ENCODE measurements around the gene LAMC3. TPM values are rescaled to one million over a fixed set of nuclear protein-coding genes. Genes with fewer than 3 reads are reported as not detected.
"Not testable (repeated sequence)": the region's sequence is repeated elsewhere in the genome, so short reads cannot be mapped to it uniquely, and the experiment has no call there.

The LAMC3 gene
- total RNA-seq, 1 donor from 2014 or later = 0.05 TPM

- no peaks in the 10 kb centered on the region for H3K9me3 Mint-ChIP-seq
- peak within 1 kb of the TSS; percentile 13 for H3K27ac Mint-ChIP-seq
- intact Hi-C loops (cut with micrococcal nuclease) = no loop called here
- H3K4me1 Mint-ChIP-seq (ENCODE audit: low read depth) = peaks cover 6% of the 10 kb centered on the region
- no peaks in the 10 kb centered on the region for H3K36me3 Mint-ChIP-seq (ENCODE audit: low read depth)
- no peak for DNase-seq (ENCODE audit: low spot score)
- H3K4me3 Mint-ChIP-seq = peak within 1 kb of the TSS; percentile 64
- H3K27me3 Mint-ChIP-seq (ENCODE audit: insufficient read depth) = peaks cover 42% of the 10 kb centered on the region
Observed at GRCh38 chr9:131096269-131097125, 87.5 kb downstream of the LAMC3 start, which contains the start of gene AIF1L. TSS of gene AIF1L (plus strand) at chr9:131096531. CDS start at chr9:131096630, 99 bp downstream.

- peaks cover 42% of the 10 kb centered on the region for H3K27me3 Mint-ChIP-seq (ENCODE audit: insufficient read depth)
- H3K9me3 Mint-ChIP-seq = no peaks in the 10 kb centered on the region
- no peaks in the 10 kb centered on the region for H3K36me3 Mint-ChIP-seq (ENCODE audit: low read depth)
- H3K4me3 Mint-ChIP-seq = peak overlapping the region; percentile 64
- intact Hi-C loops (cut with micrococcal nuclease) = no loop called here
- H3K4me1 Mint-ChIP-seq (ENCODE audit: low read depth) = peaks cover 6% of the 10 kb centered on the region
- DNase-seq (ENCODE audit: low spot score) = no peak
- H3K27ac Mint-ChIP-seq = peak overlapping the region; percentile 13
Observed at GRCh38 chr9:131097126-131097947, 88.4 kb downstream of the LAMC3 start.

- Mint-ChIP-seq H3K4me1 (ENCODE audit: low read depth) (peaks cover 6% of the 10 kb centered on the region), H3K36me3 (ENCODE audit: low read depth) (no peaks in the 10 kb centered on the region), H3K27ac (no peak overlapping the region), H3K27me3 (ENCODE audit: insufficient read depth) (peaks cover 42% of the 10 kb centered on the region), H3K9me3 (no peaks in the 10 kb centered on the region), H3K4me3 (no peak overlapping the region)
- DNase-seq (ENCODE audit: low spot score) = no peak
- intact Hi-C loops (cut with micrococcal nuclease) = no loop called here
Observed at GRCh38 chr9:131097948-131098278, 88.9 kb downstream of the LAMC3 start.

DNA sequence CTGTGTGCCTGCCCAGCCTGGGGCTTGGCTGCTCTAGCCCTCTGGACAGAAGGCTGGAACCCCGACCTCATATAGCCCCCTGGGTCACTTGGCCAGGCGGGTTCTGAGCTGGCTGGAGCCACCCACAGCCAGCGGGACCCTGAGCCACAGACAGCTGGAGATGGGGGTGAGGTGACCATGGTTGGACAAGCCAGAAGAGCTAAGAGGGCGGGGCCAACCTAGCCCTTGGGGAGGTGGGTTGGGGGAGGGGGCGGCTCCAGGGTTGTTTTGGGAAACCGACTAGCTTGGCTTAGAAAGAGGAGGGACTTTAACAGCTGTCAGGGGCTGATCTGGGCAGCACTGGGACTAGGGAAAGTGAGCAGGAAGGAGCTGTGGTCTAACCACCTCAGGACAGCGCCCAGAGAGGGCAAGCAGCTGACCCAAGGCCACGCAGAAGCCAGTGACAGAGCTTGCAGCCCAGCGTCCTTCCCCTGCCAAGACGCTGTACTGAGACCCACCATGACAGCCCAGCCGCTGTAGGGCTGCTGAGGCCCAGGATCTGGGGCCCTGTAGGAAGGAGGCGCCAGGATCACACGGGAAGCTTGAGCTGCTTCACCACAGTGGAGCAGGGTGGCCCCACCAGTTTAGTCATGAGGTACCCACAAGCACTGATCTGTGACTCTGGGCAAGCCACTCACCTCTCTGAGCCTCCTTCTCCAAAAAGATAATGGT is 89.6 kb downstream of the LAMC3 start:
- no peaks in the 10 kb centered on the region for H3K36me3 Mint-ChIP-seq (ENCODE audit: low read depth)
- no peak overlapping the region for H3K27ac Mint-ChIP-seq
- H3K4me3 Mint-ChIP-seq = no peak overlapping the region
- peaks cover 6% of the 10 kb centered on the region for H3K4me1 Mint-ChIP-seq (ENCODE audit: low read depth)
- intact Hi-C loops (cut with micrococcal nuclease) = no loop called here
- DNase-seq (ENCODE audit: low spot score) = no peak
- peaks cover 42% of the 10 kb centered on the region for H3K27me3 Mint-ChIP-seq (ENCODE audit: insufficient read depth)
- no peaks in the 10 kb centered on the region for H3K9me3 Mint-ChIP-seq

- no peaks in the 10 kb centered on the region for H3K36me3 Mint-ChIP-seq (ENCODE audit: low read depth)
- DNase-seq (ENCODE audit: low spot score) = no peak
- H3K4me1 Mint-ChIP-seq (ENCODE audit: low read depth) = peaks cover 6% of the 10 kb centered on the region
- no peak overlapping the region for H3K27ac Mint-ChIP-seq
- intact Hi-C loops (cut with micrococcal nuclease) = no loop called here
- no peak overlapping the region for H3K4me3 Mint-ChIP-seq
- peaks cover 36% of the 10 kb centered on the region for H3K27me3 Mint-ChIP-seq (ENCODE audit: insufficient read depth)
- H3K9me3 Mint-ChIP-seq = no peaks in the 10 kb centered on the region
Observed at GRCh38 chr9:131099102-131099606, 90.2 kb downstream of the LAMC3 start.

- H3K27me3 Mint-ChIP-seq (ENCODE audit: insufficient read depth) = peaks cover 30% of the 10 kb centered on the region
- H3K27ac Mint-ChIP-seq; H3K36me3 Mint-ChIP-seq (ENCODE audit: low read depth); H3K4me3 Mint-ChIP-seq; H3K9me3 Mint-ChIP-seq; H3K4me1 Mint-ChIP-seq (ENCODE audit: low read depth); DNase-seq (ENCODE audit: low spot score); intact Hi-C loops (cut with micrococcal nuclease): not testable (repeated sequence)
Observed at GRCh38 chr9:131099845-131100244, 90.9 kb downstream of the LAMC3 start.

DNA sequence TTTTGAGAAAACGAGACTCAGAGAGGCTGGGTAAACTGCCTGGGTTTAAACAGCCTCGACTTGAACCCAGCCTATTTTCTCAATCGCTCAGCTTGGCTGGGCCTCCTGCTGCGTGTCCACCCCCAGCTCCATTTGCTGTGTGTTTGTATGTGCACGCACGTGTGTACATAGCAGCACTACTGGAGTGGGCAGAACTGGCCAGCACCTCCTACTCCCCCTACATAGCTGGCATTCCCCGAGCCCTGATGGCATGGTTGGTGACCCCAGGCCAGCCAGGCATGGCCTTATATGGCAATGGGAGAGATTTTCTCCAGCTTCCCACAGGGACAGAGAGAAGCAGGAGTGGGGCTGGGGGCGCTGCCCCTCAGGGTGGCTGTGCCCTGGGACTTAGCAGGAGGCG is 91.5 kb downstream of the LAMC3 start:
- Mint-ChIP-seq H3K9me3 (no peaks in the 10 kb centered on the region), H3K4me1 (ENCODE audit: low read depth) (peaks cover 6% of the 10 kb centered on the region), H3K36me3 (ENCODE audit: low read depth) (no peaks in the 10 kb centered on the region), H3K27ac (no peak overlapping the region), H3K4me3 (no peak overlapping the region), H3K27me3 (ENCODE audit: insufficient read depth) (peaks cover 25% of the 10 kb centered on the region)
- intact Hi-C loops (cut with micrococcal nuclease) = no loop called here
- no peak for DNase-seq (ENCODE audit: low spot score)

GRCh38 chr9:131101207-131101964 is 92.4 kb downstream of the LAMC3 start:
- no peaks in the 10 kb centered on the region for H3K9me3 Mint-ChIP-seq
- peaks cover 6% of the 10 kb centered on the region for H3K4me1 Mint-ChIP-seq (ENCODE audit: low read depth)
- DNase-seq (ENCODE audit: low spot score) = no peak
- intact Hi-C loops (cut with micrococcal nuclease) = no loop called here
- no peak overlapping the region for H3K27ac Mint-ChIP-seq
- H3K4me3 Mint-ChIP-seq = no peak overlapping the region
- no peaks in the 10 kb centered on the region for H3K36me3 Mint-ChIP-seq (ENCODE audit: low read depth)
- H3K27me3 Mint-ChIP-seq (ENCODE audit: insufficient read depth) = peaks cover 19% of the 10 kb centered on the region

GRCh38 chr9:131103024-131103423 is 94.0 kb downstream of the LAMC3 start:
- H3K4me1 Mint-ChIP-seq (ENCODE audit: low read depth) = no peaks in the 10 kb centered on the region
- H3K9me3 Mint-ChIP-seq = no peaks in the 10 kb centered on the region
- intact Hi-C loops (cut with micrococcal nuclease) = no loop called here
- DNase-seq (ENCODE audit: low spot score) = no peak
- H3K36me3 Mint-ChIP-seq (ENCODE audit: low read depth) = no peaks in the 10 kb centered on the region
- no peak overlapping the region for H3K4me3 Mint-ChIP-seq
- no peak overlapping the region for H3K27ac Mint-ChIP-seq
- H3K27me3 Mint-ChIP-seq (ENCODE audit: insufficient read depth) = peaks cover 11% of the 10 kb centered on the region

- no peaks in the 10 kb centered on the region for H3K36me3 Mint-ChIP-seq (ENCODE audit: low read depth)
- no peaks in the 10 kb centered on the region for H3K9me3 Mint-ChIP-seq
- no peaks in the 10 kb centered on the region for H3K4me1 Mint-ChIP-seq (ENCODE audit: low read depth)
- H3K27me3 Mint-ChIP-seq (ENCODE audit: insufficient read depth) = peaks cover 7% of the 10 kb centered on the region
- intact Hi-C loops (cut with micrococcal nuclease) = no loop called here
- no peak overlapping the region for H3K27ac Mint-ChIP-seq
- DNase-seq (ENCODE audit: low spot score) = no peak
- no peak overlapping the region for H3K4me3 Mint-ChIP-seq
Observed at GRCh38 chr9:131103535-131103934, 94.6 kb downstream of the LAMC3 start.

DNA sequence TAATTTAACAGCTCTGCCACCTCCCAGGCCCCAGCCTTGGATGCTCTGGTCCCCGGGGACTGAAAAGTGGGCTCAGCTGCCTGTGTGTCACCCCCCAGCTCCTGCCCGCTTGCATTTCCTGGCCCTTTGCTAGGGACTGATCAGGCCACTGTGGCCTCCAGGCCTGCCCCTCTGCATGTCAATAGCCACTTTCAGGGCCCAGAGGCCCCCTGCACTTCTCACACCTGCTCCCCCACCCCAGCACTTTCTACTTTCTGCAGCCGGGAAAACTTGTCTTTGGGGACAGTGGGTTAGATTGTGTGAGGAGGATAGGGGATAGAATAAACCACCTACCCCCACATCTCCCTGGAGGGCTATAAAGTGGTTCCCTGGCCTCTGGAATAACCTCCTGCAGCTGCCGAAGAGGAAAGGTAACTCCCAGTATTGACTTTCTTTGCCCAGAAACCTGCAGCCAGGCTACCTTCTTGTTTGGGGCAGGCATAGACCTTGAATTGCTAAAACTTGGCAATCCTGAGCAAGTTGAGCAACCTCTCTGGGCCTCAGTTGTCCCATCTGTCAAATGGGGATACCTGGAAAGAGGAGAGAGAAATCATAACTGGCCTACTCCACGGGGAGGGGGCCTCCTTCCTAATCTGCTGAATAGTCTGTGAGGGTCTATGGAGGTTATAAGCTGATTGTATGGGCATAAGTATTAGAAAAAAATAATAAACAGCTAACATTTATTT is 95.2 kb downstream of the LAMC3 start:
- no peak overlapping the region for H3K4me3 Mint-ChIP-seq
- no peak overlapping the region for H3K27ac Mint-ChIP-seq

GRCh38 chr9:131105952-131106351 is 97.0 kb downstream of the LAMC3 start:
- Mint-ChIP-seq H3K27ac (no peak overlapping the region), H3K36me3 (ENCODE audit: low read depth) (no peaks in the 10 kb centered on the region), H3K4me1 (ENCODE audit: low read depth) (no peaks in the 10 kb centered on the region), H3K9me3 (no peaks in the 10 kb centered on the region), H3K27me3 (ENCODE audit: insufficient read depth) (peaks cover 3% of the 10 kb centered on the region), H3K4me3 (no peak overlapping the region)
- no peak for DNase-seq (ENCODE audit: low spot score)
- intact Hi-C loops (cut with micrococcal nuclease) = no loop called here

More for the DNA sequence above, 95.2 kb downstream of the LAMC3 start:
- DNase-seq (ENCODE audit: low spot score) = no peak
- Mint-ChIP-seq H3K36me3 (ENCODE audit: low read depth) (no peaks in the 10 kb centered on the region), H3K27me3 (ENCODE audit: insufficient read depth) (peaks cover 3% of the 10 kb centered on the region), H3K4me1 (ENCODE audit: low read depth) (no peaks in the 10 kb centered on the region), H3K9me3 (no peaks in the 10 kb centered on the region)
- intact Hi-C loops (cut with micrococcal nuclease) = no loop called here

All from activated T-helper 1 cell treated with anti-CD3 and anti-CD28 coated beads, Interleukin-12 subunit alpha, Interleukin-12 subunit beta, Interleukin-2, Interleukin-4 antibody, amounts not matched to agents 30 ng/mL and 10 ng/mL and 1 ng/mL, durations not matched to agents 14 hours and 24 hours and 36 hours (primary cell).